C4-2B (cell line): ENCODE measurements around the gene FBXW11.

Experiments
- H3K27ac ChIP-seq: fragments of 450-650 bp; 2 replicates; pipeline ENCODE4 v1.5.1; 2017
- ZFX ChIP-seq: fragments of 450-650 bp; IDR thresholded peaks from 2 replicates; pipeline ENCODE4 v1.6.1; 2017
- TF ChIP-seq, protein P1 (sequence below): fragments of 450-650 bp; conservative IDR thresholded peaks from 2 replicates; pipeline ENCODE4 v1.5.1; 2017; ENCODE audit warnings: mild to moderate bottlenecking

FBXW11 gene

GRCh38 chr5:172050080-172050479, 43.6 kb upstream of the FBXW11 start:
- H3K27ac ChIP-seq = no peak overlapping the region
- TF ChIP-seq, protein P1, sequence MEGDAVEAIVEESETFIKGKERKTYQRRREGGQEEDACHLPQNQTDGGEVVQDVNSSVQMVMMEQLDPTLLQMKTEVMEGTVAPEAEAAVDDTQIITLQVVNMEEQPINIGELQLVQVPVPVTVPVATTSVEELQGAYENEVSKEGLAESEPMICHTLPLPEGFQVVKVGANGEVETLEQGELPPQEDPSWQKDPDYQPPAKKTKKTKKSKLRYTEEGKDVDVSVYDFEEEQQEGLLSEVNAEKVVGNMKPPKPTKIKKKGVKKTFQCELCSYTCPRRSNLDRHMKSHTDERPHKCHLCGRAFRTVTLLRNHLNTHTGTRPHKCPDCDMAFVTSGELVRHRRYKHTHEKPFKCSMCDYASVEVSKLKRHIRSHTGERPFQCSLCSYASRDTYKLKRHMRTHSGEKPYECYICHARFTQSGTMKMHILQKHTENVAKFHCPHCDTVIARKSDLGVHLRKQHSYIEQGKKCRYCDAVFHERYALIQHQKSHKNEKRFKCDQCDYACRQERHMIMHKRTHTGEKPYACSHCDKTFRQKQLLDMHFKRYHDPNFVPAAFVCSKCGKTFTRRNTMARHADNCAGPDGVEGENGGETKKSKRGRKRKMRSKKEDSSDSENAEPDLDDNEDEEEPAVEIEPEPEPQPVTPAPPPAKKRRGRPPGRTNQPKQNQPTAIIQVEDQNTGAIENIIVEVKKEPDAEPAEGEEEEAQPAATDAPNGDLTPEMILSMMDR = no peak
- no peak for TF ChIP-seq ZFX

- TF ChIP-seq ZFX = no peak
- TF ChIP-seq, protein P1 = no peak
Observed at GRCh38 chr5:172049226-172049796, 42.9 kb upstream of the FBXW11 start.

DNA sequence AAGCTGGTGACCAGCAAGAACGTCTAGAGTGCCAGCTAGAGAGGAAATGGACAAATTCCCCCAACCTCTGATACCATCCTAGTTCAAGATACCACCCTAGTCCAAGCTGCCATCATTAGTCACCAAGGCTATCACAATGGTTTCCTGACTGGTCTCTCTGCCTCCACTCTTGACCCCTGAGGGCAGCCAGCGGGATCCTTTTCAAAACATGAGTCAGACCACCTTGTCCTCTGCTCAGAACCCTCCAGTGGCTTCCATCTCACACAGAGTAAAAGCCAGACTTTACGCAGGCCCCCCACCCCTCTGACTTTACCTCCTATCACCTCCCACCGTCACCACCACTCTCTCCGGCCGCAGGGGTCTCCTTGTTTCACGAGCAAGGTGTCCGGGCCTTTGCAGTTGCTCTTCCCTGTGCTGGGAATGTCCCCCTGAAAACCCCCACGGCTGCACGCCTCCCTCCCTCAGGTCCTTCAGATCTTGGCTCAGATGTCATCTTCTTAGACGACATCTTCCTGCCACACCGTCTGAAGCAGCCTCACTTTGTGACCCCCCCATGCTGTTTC, 42.2 kb upstream of the FBXW11 start:
- no peak overlapping the region for H3K27ac ChIP-seq
- TF ChIP-seq, protein P1 = no peak
- no peak for TF ChIP-seq ZFX

More at GRCh38 chr5:172049226-172049796, 42.9 kb upstream of the FBXW11 start:
- H3K27ac ChIP-seq = no peak overlapping the region

- H3K27ac ChIP-seq = no peak overlapping the region
- TF ChIP-seq ZFX = no peak
- TF ChIP-seq, protein P1 = no peak
Observed at GRCh38 chr5:172048170-172048422, 41.7 kb upstream of the FBXW11 start.

GRCh38 chr5:172046593-172046992, 40.2 kb upstream of the FBXW11 start:
- no peak for TF ChIP-seq ZFX
- TF ChIP-seq, protein P1 = no peak
- H3K27ac ChIP-seq = no peak overlapping the region

DNA sequence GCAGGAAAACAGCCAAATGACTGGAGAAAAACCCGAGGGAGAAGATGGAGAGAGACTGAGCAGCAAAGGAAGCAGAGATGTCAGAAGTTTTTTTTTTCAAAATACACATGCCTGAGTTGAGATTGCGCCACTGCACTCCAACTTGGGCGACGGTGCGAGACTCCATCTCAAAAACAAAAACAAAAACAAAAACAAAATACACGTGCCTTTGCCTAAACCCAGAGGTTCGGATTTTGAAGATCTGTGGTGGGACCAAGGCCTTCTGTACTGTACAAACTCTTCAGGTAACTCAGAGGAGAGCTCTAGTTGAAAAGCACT, 38.8 kb upstream of the FBXW11 start:
- no peak overlapping the region for H3K27ac ChIP-seq
- TF ChIP-seq, protein P1 = no peak

DNA sequence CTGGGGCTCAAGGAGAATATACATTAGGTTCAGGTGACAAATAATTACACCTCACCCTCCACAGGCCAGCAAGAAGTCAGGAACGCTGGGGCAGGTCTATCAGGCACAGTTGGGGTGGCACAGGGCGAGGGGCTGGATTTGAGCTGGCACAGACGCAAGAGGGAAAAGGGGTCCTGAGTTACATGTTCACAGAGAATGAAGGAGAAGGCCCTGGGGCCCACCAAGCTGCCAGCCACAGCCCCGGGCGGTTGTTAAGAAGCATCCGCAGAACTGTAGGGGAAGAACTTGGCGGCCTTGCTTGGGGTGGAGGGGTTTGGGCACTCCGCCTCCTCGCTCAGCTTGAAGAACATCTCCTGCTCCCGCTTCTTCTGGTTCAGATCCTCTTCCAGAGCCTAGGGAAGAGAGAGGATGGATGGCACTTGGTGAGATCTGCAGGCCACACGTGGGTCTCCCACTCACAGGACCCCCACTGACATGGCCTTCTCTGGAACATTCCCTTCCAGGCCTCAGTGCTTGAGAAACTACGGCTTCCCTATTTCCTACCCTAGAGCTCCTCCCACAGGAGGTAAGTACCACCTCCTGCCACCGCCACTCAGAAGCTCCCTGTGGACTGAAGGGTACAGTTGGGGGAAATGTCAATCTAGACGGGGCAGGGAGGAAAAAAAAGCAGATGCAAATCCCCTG, 38.3 kb upstream of the FBXW11 start:
- no peak overlapping the region for H3K27ac ChIP-seq
- TF ChIP-seq, protein P1 = no peak
- no peak for TF ChIP-seq ZFX
